Gastroesophageal sphincter (tissue), 4 donors: Measurements from ENCODE around the gene PTP4A2. TPM values are rescaled to one million over a fixed set of nuclear protein-coding genes. Genes with fewer than 3 reads are reported as not detected.
A peak's percentile ranks its signal among the peaks of the same experiment; 100 is the strongest.
"Not testable (repeated sequence)": the region's sequence is repeated elsewhere in the genome, so short reads cannot be mapped to it uniquely, and the experiment has no call there.

Source experiments
- ATAC-seq: fragments of 150-250 bp; one replicate; pipeline ENCODE4 v1.9.1; 2016; ENCODE audit warnings: mild to moderate bottlenecking, moderate library complexity
- H3K27ac ChIP-seq, 4 donors: fragments of 200-600 bp; sonication (generic) in 3 of 4; 1 replicate in 3 of 4; 2 replicates in 1 of 4; pipeline ENCODE4 v1.5.1; 2016 to 2019
- H3K27me3 ChIP-seq: fragments of 200-600 bp; sonication (generic); one replicate; pipeline ENCODE4 v1.5.1; 2019
- H3K36me3 ChIP-seq, 2 donors: fragments of 200-600 bp; sonication (generic); one replicate each; pipeline ENCODE4 v1.5.1; 2019; ENCODE audit warnings: control low read depth in 1 of 2
- H3K4me1 ChIP-seq, 3 donors: fragments of 200-600 bp; sonication (generic); 1 replicate in 2 of 3; 2 replicates in 1 of 3; pipeline ENCODE4 v1.5.1; 2016 to 2019; ENCODE audit warnings: control low read depth in 2 of 3
- H3K4me3 ChIP-seq, 2 donors: fragments of 200-600 bp; sonication (generic); one replicate each; pipeline ENCODE4 v1.5.1; 2019; ENCODE audit warnings: mild to moderate bottlenecking in 1 of 2, moderate library complexity in 1 of 2
- H3K9me3 ChIP-seq, 3 donors: fragments of 200-600 bp; sonication (generic); one replicate each; pipeline ENCODE4 v1.5.1; 2017 to 2019; ENCODE audit warnings: control low read depth in 2 of 3
- CTCF ChIP-seq, 4 experiments: fragments of 200-600 bp in 2 of 4; fragments of 450-650 bp in 2 of 4; sonication (generic) in 1 of 4; IDR thresholded peaks; one replicate each; pipeline ENCODE4 v1.5.1; 2017 to 2019; ENCODE audit warnings: antibody characterized with exemption in 4 of 4, mild to moderate bottlenecking in 2 of 4, moderate library complexity in 2 of 4
- EP300 ChIP-seq: sonication (generic); formaldehyde crosslinking; IDR thresholded peaks from one replicate; pipeline ENCODE4 v1.6.1; 2017; ENCODE audit warnings: antibody characterized with exemption, mild to moderate bottlenecking
- POLR2A ChIP-seq, 2 donors: fragments of 450-650 bp; IDR thresholded peaks; one replicate each; pipeline ENCODE4 v1.6.1; 2017; ENCODE audit warnings: antibody characterized with exemption in 2 of 2, mild to moderate bottlenecking in 2 of 2, moderate library complexity in 1 of 2
- POLR2AphosphoS5 ChIP-seq: sonication (generic); formaldehyde crosslinking; IDR thresholded peaks from one replicate; pipeline ENCODE4 v1.6.1; 2017; ENCODE audit warnings: antibody characterized with exemption
- WGBS, 2 donors: methylation state at CpG; one replicate each; pipeline ENCODE4 v1.1.5; 2018; ENCODE audit warnings: low coverage in 1 of 2; 5-methylcytosine and 5-hydroxymethylcytosine counted together
- total RNA-seq, 4 donors: library from RNA; depleted of rRNA; stranded (reverse); fragments of >200 nt; gene quantifications; one replicate each; pipeline ENCODE4 v1.1.0, GENCODE V29; 2016

PTP4A2 gene
- total RNA-seq, 4 donors from 2014 or later = 203 to 273 (median 250) TPM

GRCh38 chr1:31930836-31931592, 7.2 kb downstream of the PTP4A2 start:
- no peaks in the 10 kb centered on the region for H3K36me3 ChIP-seq
- TF ChIP-seq CTCF (IDR thresholded peaks at IDR 0.05) = no peak
- no peak for TF ChIP-seq POLR2AphosphoS5
- no peak for TF ChIP-seq POLR2A (IDR thresholded peaks at IDR 0.05)
- no peak for TF ChIP-seq EP300
- H3K4me1 ChIP-seq = peaks cover 21 to 100% (median 43%) of the 10 kb centered on the region in 3 donors
- 39 to 41% methylated on average over 7 of the region's 7 CpGs for WGBS, 2 donors
- H3K27me3 ChIP-seq = no peaks in the 10 kb centered on the region
- peak overlapping the region; percentile 5 to 61 (median 27) for H3K27ac ChIP-seq
- no peak overlapping the region for H3K4me3 ChIP-seq
- no peaks in the 10 kb centered on the region for H3K9me3 ChIP-seq
- ATAC-seq = no peak

GRCh38 chr1:31927661-31927980, 10.5 kb downstream of the PTP4A2 start:
- H3K36me3 ChIP-seq = no peaks in the 10 kb centered on the region
- TF ChIP-seq POLR2AphosphoS5 = no peak
- H3K27ac ChIP-seq = no peak overlapping the region
- no peaks in the 10 kb centered on the region for H3K9me3 ChIP-seq
- ATAC-seq = no peak
- 27 to 87% methylated on average over 3 of the region's 3 CpGs for WGBS, 2 donors
- H3K4me3 ChIP-seq = no peak overlapping the region
- no peaks in the 10 kb centered on the region for H3K27me3 ChIP-seq
- peaks cover 36 to 99% (median 44%) of the 10 kb centered on the region in 3 donors for H3K4me1 ChIP-seq

- no peak for ATAC-seq
- no peaks in the 10 kb centered on the region for H3K9me3 ChIP-seq
- TF ChIP-seq EP300 (no peak), POLR2A (IDR thresholded peaks at IDR 0.05) (no peak), POLR2AphosphoS5 (no peak), CTCF (IDR thresholded peaks at IDR 0.05) (no peak)
- no peak overlapping the region for H3K4me3 ChIP-seq
- WGBS, 2 donors = 86 to 87% methylated on average over 7 to 8 of the region's 8 CpGs
- H3K4me1 ChIP-seq = peaks cover 36 to 99% (median 39%) of the 10 kb centered on the region in 3 donors
- no peaks in the 10 kb centered on the region for H3K36me3 ChIP-seq
- no peaks in the 10 kb centered on the region for H3K27me3 ChIP-seq
- H3K27ac ChIP-seq = peak overlapping the region in 1 of 4 donors; percentile 7
These were observed 11.1 kb downstream of the PTP4A2 start for GRCh38 chr1:31926853-31927660.

- ATAC-seq = no peak
- H3K27ac ChIP-seq = peak overlapping the region in 1 of 4 donors; percentile 7
- 60 to 65% methylated on average over 2 of the region's 2 CpGs for WGBS, 2 donors
- H3K4me3 ChIP-seq = no peak overlapping the region
- no peaks in the 10 kb centered on the region for H3K9me3 ChIP-seq
- TF ChIP-seq CTCF (IDR thresholded peaks at IDR 0.05) (no peak), EP300 (no peak), POLR2AphosphoS5 (no peak), POLR2A (IDR thresholded peaks at IDR 0.05) (no peak)
- no peaks in the 10 kb centered on the region for H3K36me3 ChIP-seq
- no peaks in the 10 kb centered on the region for H3K27me3 ChIP-seq
- H3K4me1 ChIP-seq = peaks cover 39 to 99% (median 41%) of the 10 kb centered on the region in 3 donors
These were observed 11.9 kb downstream of the PTP4A2 start for GRCh38 chr1:31926252-31926651.

GRCh38 chr1:31925824-31926223, 12.3 kb downstream of the PTP4A2 start:
- H3K27ac ChIP-seq, H3K27me3 ChIP-seq, H3K9me3 ChIP-seq, H3K4me3 ChIP-seq, ATAC-seq, H3K36me3 ChIP-seq: not testable (repeated sequence)
- peaks cover 39 to 99% (median 44%) of the 10 kb centered on the region in 3 donors for H3K4me1 ChIP-seq
- 92 to 94% methylated on average over 7 to 13 of the region's 13 CpGs for WGBS, 2 donors
